K562 (cell line): ENCODE results near the gene SIGLEC5. TPM values are rescaled to one million over a fixed set of nuclear protein-coding genes. Genes with fewer than 3 reads are reported as not detected.
A peak's percentile ranks its signal among the peaks of the same experiment; 100 is the strongest.

Experiments used
- BHLHE40 ChIP-seq: IDR thresholded peaks from 2 replicates; pipeline ENCODE4 v1.6.1; 2011; ENCODE audit warnings: low read length, improper control_type of control experiment
- BRCA1 ChIP-seq, 2 experiments: fragments of 450-650 bp in 1 of 2; sonication (generic) in 1 of 2; formaldehyde crosslinking in 1 of 2; IDR thresholded peaks; 2 replicates each; pipeline versions ENCODE4 v1.5.0 to v1.6.1; 2017 to 2020; ENCODE audit warnings: mild to moderate bottlenecking in 1 of 2, missing genetic modification reagents in 1 of 2
- CTBP1 ChIP-seq: fragments of 450-650 bp; IDR thresholded peaks from 2 replicates; pipeline ENCODE4 v1.6.1; 2016; ENCODE audit warnings: borderline replicate concordance
- ERF ChIP-seq: fragments of 450-650 bp; formaldehyde crosslinking; IDR thresholded peaks from 2 replicates; pipeline ENCODE4 v1.4.0; 2020; ENCODE audit warnings: mild to moderate bottlenecking, mixed read lengths
- ETV5 ChIP-seq: sonication (generic); formaldehyde crosslinking; IDR thresholded peaks from 2 replicates; pipeline ENCODE4 v1.4.0; 2020; ENCODE audit warnings: low read depth, mild to moderate bottlenecking, missing genetic modification reagents
- EWSR1 ChIP-seq: fragments of 450-650 bp; IDR thresholded peaks from 2 replicates; pipeline ENCODE4 v1.6.1; 2018; ENCODE audit warnings: borderline replicate concordance, mild to moderate bottlenecking, low read depth, moderate library complexity; ENCODE audit not compliant: partially characterized antibody
- FIP1L1 ChIP-seq: fragments of 200-400 bp; formaldehyde crosslinking; IDR thresholded peaks from 2 replicates; pipeline ENCODE4 v1.6.1; 2018; ENCODE audit warnings: mild to moderate bottlenecking, low read depth, low read length; ENCODE audit not compliant: poor library complexity, severe bottlenecking
- IFI16 ChIP-seq: fragments of 250-450 bp; sonication (Bioruptor Pico); IDR thresholded peaks from 2 replicates; pipeline ENCODE4 v2.1.2; 2022; ENCODE audit warnings: mild to moderate bottlenecking, inconsistent platforms
- MTA2 ChIP-seq: fragments of 450-650 bp; IDR thresholded peaks from 2 replicates; pipeline ENCODE4 v1.6.1; 2016; ENCODE audit warnings: low read depth
- NR2F6 ChIP-seq: fragments of 450-650 bp; formaldehyde crosslinking; IDR thresholded peaks from 2 replicates; pipeline ENCODE4 v1.4.0; 2020; ENCODE audit warnings: mild to moderate bottlenecking
- PHF21A ChIP-seq: fragments of 450-650 bp; IDR thresholded peaks from 2 replicates; pipeline ENCODE4 v1.6.1; 2017; ENCODE audit warnings: low read depth, borderline replicate concordance
- SMC3 ChIP-seq: conservative IDR thresholded peaks from 2 replicates; pipeline ENCODE4 v1.6.1; 2011; ENCODE audit warnings: low read depth, low read length, improper control_type of control experiment; ENCODE audit not compliant: insufficient read depth
- SREBF1 ChIP-seq: fragments of 150-350 bp; IDR thresholded peaks from 2 replicates; pipeline ENCODE4 v1.6.1; 2014; ENCODE audit warnings: antibody characterized with exemption, low read depth, low read length, borderline replicate concordance
- SRSF7 ChIP-seq: fragments of 200-400 bp; formaldehyde crosslinking; optimal IDR thresholded peaks from 2 replicates; pipeline ENCODE3; 2017; ENCODE audit warnings: mild to moderate bottlenecking, low read depth, low read length
- XRCC4 ChIP-seq: IDR thresholded peaks from one replicate; pipeline ENCODE4 v1.6.1; 2011; ENCODE audit not compliant: insufficient read depth, insufficient read length; ENCODE audit errors: extremely low read depth
- ZKSCAN1 ChIP-seq: fragments of 150-350 bp; IDR thresholded peaks from 2 replicates; pipeline ENCODE4 v1.6.1; 2016; ENCODE audit warnings: low read depth, low read length
- ZNF232 ChIP-seq: sonication (generic); formaldehyde crosslinking; IDR thresholded peaks from 2 replicates; pipeline ENCODE4 v1.8.0; 2022; ENCODE audit warnings: mild to moderate bottlenecking, missing genetic modification reagents
- polyA plus RNA-seq, 8 experiments: library from polyadenylated mRNA; depleted of rRNA in 4 of 8; stranded (reverse) in 5 of 8; unstranded in 3 of 8; fragments of >200 nt; fragmentation: Nextera tagmentation in 2 of 8; fragmentation: Illumina TruSeq in 1 of 8; extraction: Ambion mirVana in 2 of 8; extraction: Trizol in 1 of 8; gene quantifications; 2 replicates each; pipeline versions ENCODE4 v1.2.1 to v1.2.3, GENCODE V29; 2011 to 2014; ENCODE audit warnings: inconsistent platforms in 1 of 8, missing spikeins in 1 of 8
- total RNA-seq, 7 experiments: library from RNA; depleted of rRNA in 6 of 7; stranded (reverse); fragments of >200 nt in 6 of 7; fragmentation: Illumina TruSeq in 2 of 7; extraction: Trizol in 2 of 7; gene quantifications; 2 replicates each; pipeline versions ENCODE4 v1.2.1 to v1.2.3, GENCODE V29; 2011 to 2021; ENCODE audit warnings: low replicate concordance in 1 of 7
- TF ChIP-seq, protein P1 (sequence below): fragments of 450-650 bp; formaldehyde crosslinking; IDR thresholded peaks from 2 replicates; pipeline ENCODE4 v1.4.0; 2020; ENCODE audit warnings: mild to moderate bottlenecking, moderate library complexity
- TF ChIP-seq, protein P2 (sequence below): fragments of 450-650 bp; formaldehyde crosslinking; IDR thresholded peaks from 2 replicates; pipeline ENCODE4 v1.4.0; 2020; ENCODE audit warnings: mild to moderate bottlenecking, mixed read lengths
- TF ChIP-seq, protein P3 (sequence below): fragments of 450-650 bp; IDR thresholded peaks from 2 replicates; pipeline ENCODE4 v1.6.1; 2014; ENCODE audit warnings: low read depth, mild to moderate bottlenecking, moderate library complexity, borderline replicate concordance
- TF ChIP-seq, protein P4 (sequence below): fragments of 250-450 bp; sonication (Bioruptor Pico); IDR thresholded peaks from 2 replicates; pipeline ENCODE4 v1.5.1; 2021; ENCODE audit warnings: mild to moderate bottlenecking

The SIGLEC5 gene
- total and polyA plus RNA-seq, 9 of the 15 experiments (the other 6 are each of a cell fraction or from before 2014, with no cell fraction given) = 0.14 TPM; not detected in 8

DNA sequence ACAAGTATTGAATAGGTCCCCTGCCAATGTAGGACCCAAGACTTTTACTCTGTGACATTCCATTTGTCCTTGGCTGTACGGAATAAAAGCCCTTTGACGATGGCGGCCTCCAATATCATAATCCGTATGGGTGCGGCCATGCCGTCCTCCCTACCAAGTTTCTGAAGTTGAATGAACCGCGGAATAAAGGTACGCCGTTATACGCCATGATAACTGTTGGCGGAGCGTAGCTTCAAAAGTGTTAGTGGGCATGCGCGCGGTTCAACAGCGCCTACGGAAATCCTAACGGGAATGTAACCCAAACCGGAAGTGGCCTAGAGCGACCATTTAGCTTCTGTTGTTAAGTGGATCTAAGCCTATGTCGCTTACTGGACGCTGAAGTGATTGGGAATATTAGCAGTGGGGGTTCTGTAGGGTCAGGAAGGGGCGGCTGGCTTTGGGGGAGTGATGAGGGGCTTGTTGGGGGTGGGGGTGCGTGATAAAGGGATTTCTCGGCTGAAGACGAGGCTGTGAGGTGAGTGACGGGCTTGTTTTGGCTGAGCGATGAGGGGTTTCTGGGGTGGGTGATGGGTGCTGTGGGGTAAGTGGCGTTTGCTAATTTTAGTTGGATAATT is 59.1 kb downstream of the SIGLEC5 start, which contains the start of gene ZNF175 (continued):
- TF ChIP-seq CTBP1 (no peak), MTA2 (no peak), IFI16 (no peak), EWSR1 (no peak), XRCC4 (no peak), ZNF232 (CRISPR knock-in tag) (no peak), BRCA1 (IDR thresholded peaks at IDR 0.05) (no peak), BRCA1 (CRISPR knock-in tag; IDR thresholded peaks at IDR 0.05) (no peak), ZKSCAN1 (peak; percentile 85), NR2F6 (CRISPR knock-in tag) (no peak), SMC3 (no peak), SRSF7 (no peak), BHLHE40 (peak; percentile 20; the same call in 1 of the 2 replicates), PHF21A (no peak), ERF (CRISPR knock-in tag) (no peak), SREBF1 (no peak), FIP1L1 (no peak), ETV5 (CRISPR knock-in tag) (peak; percentile 54; the same call in 1 of the 2 replicates)
- TF ChIP-seq, protein P1, sequence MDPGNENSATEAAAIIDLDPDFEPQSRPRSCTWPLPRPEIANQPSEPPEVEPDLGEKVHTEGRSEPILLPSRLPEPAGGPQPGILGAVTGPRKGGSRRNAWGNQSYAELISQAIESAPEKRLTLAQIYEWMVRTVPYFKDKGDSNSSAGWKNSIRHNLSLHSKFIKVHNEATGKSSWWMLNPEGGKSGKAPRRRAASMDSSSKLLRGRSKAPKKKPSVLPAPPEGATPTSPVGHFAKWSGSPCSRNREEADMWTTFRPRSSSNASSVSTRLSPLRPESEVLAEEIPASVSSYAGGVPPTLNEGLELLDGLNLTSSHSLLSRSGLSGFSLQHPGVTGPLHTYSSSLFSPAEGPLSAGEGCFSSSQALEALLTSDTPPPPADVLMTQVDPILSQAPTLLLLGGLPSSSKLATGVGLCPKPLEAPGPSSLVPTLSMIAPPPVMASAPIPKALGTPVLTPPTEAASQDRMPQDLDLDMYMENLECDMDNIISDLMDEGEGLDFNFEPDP (CRISPR knock-in tag) = no peak
- TF ChIP-seq, protein P2, sequence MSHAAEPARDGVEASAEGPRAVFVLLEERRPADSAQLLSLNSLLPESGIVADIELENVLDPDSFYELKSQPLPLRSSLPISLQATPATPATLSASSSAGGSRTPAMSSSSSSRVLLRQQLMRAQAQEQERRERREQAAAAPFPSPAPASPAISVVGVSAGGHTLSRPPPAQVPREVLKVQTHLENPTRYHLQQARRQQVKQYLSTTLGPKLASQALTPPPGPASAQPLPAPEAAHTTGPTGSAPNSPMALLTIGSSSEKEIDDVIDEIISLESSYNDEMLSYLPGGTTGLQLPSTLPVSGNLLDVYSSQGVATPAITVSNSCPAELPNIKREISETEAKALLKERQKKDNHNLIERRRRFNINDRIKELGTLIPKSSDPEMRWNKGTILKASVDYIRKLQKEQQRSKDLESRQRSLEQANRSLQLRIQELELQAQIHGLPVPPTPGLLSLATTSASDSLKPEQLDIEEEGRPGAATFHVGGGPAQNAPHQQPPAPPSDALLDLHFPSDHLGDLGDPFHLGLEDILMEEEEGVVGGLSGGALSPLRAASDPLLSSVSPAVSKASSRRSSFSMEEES = no peak
- TF ChIP-seq, protein P3, sequence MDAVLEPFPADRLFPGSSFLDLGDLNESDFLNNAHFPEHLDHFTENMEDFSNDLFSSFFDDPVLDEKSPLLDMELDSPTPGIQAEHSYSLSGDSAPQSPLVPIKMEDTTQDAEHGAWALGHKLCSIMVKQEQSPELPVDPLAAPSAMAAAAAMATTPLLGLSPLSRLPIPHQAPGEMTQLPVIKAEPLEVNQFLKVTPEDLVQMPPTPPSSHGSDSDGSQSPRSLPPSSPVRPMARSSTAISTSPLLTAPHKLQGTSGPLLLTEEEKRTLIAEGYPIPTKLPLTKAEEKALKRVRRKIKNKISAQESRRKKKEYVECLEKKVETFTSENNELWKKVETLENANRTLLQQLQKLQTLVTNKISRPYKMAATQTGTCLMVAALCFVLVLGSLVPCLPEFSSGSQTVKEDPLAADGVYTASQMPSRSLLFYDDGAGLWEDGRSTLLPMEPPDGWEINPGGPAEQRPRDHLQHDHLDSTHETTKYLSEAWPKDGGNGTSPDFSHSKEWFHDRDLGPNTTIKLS = peak; percentile 57; the same call in 1 of the 2 replicates
- TF ChIP-seq, protein P4, sequence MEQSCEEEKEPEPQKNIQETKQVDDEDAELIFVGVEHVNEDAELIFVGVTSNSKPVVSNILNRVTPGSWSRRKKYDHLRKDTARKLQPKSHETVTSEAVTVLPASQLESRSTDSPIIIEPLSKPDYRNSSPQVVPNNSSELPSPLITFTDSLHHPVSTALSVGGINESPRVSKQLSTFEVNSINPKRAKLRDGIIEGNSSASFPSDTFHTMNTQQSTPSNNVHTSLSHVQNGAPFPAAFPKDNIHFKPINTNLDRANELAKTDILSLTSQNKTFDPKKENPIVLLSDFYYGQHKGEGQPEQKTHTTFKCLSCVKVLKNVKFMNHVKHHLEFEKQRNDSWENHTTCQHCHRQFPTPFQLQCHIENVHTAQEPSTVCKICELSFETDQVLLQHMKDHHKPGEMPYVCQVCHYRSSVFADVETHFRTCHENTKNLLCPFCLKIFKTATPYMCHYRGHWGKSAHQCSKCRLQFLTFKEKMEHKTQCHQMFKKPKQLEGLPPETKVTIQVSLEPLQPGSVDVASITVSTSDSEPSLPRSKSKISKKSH (CRISPR knock-in tag) = no peak
